HUES64 (cell line): Measurements from ENCODE around the gene TNIK.
A peak's percentile ranks its signal among the peaks of the same experiment; 100 is the strongest.
"Not testable (repeated sequence)": the region's sequence is repeated elsewhere in the genome, so short reads cannot be mapped to it uniquely, and the experiment has no call there.

Experiments used
- H3K27ac ChIP-seq: 2 replicates; pipeline ENCODE4 v1.7.0; 2013; ENCODE audit warnings: low read depth, low read length, inconsistent platforms
- H3K27me3 ChIP-seq: 2 replicates; pipeline ENCODE4 v1.6.1; 2013; ENCODE audit warnings: mild to moderate bottlenecking, low read length; ENCODE audit not compliant: insufficient read depth
- H3K36me3 ChIP-seq: 2 replicates; pipeline ENCODE4 v1.6.1; 2013; ENCODE audit warnings: mild to moderate bottlenecking, low read length; ENCODE audit not compliant: insufficient read depth
- H3K4me1 ChIP-seq: 2 replicates; pipeline ENCODE4 v1.6.1; 2013; ENCODE audit warnings: mild to moderate bottlenecking, low read length, moderate library complexity; ENCODE audit not compliant: insufficient read depth
- H3K4me3 ChIP-seq: 2 replicates; pipeline ENCODE4 v1.5.1; 2013; ENCODE audit warnings: mild to moderate bottlenecking, low read length, moderate library complexity
- H3K9ac ChIP-seq: 2 replicates; pipeline ENCODE4 v1.6.1; 2013; ENCODE audit warnings: mild to moderate bottlenecking, low read depth, low read length
- H3K9me3 ChIP-seq: 2 replicates; pipeline ENCODE4 v1.6.1; 2013; ENCODE audit warnings: low read depth, low read length; ENCODE audit not compliant: insufficient read depth
- WGBS: fragments of 150-250, 120-280 bp; methylation state at CpG from one replicate; pipeline ENCODE4 v1.1.7; 2013; ENCODE audit warnings: missing lambda C conversion rate; 5-methylcytosine and 5-hydroxymethylcytosine counted together

Gene TNIK

DNA sequence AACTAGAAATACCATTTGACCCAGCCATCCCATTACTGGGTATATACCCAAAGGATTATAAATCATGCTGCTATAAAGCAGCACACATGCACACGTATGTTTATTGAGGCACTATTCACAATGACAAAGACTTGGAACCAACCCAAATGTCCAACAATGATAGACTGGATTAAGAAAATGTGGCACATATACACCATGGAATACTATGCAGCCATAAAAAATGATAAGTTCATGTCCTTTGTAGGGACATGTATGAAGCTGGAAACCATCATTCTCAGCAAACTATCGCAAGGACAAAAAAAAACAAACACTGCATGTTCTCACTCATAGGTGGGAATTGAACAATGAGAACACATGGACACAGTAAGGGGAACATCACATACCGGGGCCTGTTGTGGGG, 340.8 kb downstream of the TNIK start:
- 97% methylated on average over 3 of the region's 3 CpGs for WGBS
- peaks cover 13% of the 10 kb centered on the region for H3K4me1 ChIP-seq
- not testable (repeated sequence) for H3K36me3 ChIP-seq, H3K4me3 ChIP-seq, H3K27ac ChIP-seq, H3K9ac ChIP-seq, H3K27me3 ChIP-seq, H3K9me3 ChIP-seq

DNA sequence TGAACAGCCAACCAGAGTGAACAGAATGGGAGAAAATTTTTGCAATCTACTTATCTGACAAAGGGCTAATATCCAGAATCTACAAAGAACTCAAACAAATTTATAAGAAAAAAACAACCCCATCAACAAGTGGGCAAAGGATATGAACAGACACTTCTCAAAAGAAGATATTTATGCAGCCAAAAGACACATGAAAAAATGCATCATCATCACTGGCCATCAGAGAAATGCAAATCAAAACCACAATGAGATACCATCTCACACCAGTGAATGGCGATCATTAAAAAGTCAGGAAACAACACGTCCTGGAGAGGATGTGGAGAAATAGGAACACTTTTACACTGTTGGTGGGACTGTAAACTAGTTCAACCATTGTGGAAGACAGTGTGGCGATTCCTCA, 341.2 kb downstream of the TNIK start:
- H3K4me1 ChIP-seq = peaks cover 13% of the 10 kb centered on the region
- not testable (repeated sequence) for H3K27ac ChIP-seq, H3K27me3 ChIP-seq, H3K9me3 ChIP-seq, H3K36me3 ChIP-seq, H3K4me3 ChIP-seq, H3K9ac ChIP-seq
- WGBS = 100% methylated on average over 2 of the region's 3 CpGs

- H3K4me1 ChIP-seq = peaks cover 13% of the 10 kb centered on the region
- 54% methylated on average over 2 of the region's 2 CpGs for WGBS
- no peak overlapping the region for H3K9ac ChIP-seq
- peak overlapping the region; percentile 48; the same call in 1 of the 2 replicates for H3K27ac ChIP-seq
- no peak overlapping the region for H3K4me3 ChIP-seq
- H3K9me3 ChIP-seq = no peaks in the 10 kb centered on the region
- H3K36me3 ChIP-seq = peaks cover 6% of the 10 kb centered on the region; the same call in 1 of the 2 replicates
- no peaks in the 10 kb centered on the region for H3K27me3 ChIP-seq
Measured at GRCh38 chr3:171116824-171117395, 343.3 kb downstream of the TNIK start.

- no peaks in the 10 kb centered on the region for H3K9me3 ChIP-seq
- H3K27me3 ChIP-seq = no peaks in the 10 kb centered on the region
- H3K4me1 ChIP-seq = peaks cover 13% of the 10 kb centered on the region
- H3K9ac ChIP-seq = no peak overlapping the region
- H3K4me3 ChIP-seq = no peak overlapping the region
- peaks cover 6% of the 10 kb centered on the region; the same call in 1 of the 2 replicates for H3K36me3 ChIP-seq
- H3K27ac ChIP-seq = no peak overlapping the region
Measured at GRCh38 chr3:171116365-171116764, 343.8 kb downstream of the TNIK start.

- no peaks in the 10 kb centered on the region for H3K9me3 ChIP-seq
- WGBS = 89% methylated on average over 2 of the region's 2 CpGs
- no peak overlapping the region for H3K4me3 ChIP-seq
Measured at GRCh38 chr3:171115667-171116066, 344.5 kb downstream of the TNIK start.

GRCh38 chr3:171113716-171114115, 346.5 kb downstream of the TNIK start:
- peaks cover 13% of the 10 kb centered on the region for H3K4me1 ChIP-seq
- H3K36me3 ChIP-seq = peaks cover 7% of the 10 kb centered on the region; the same call in 1 of the 2 replicates
- no peaks in the 10 kb centered on the region for H3K9me3 ChIP-seq
- no peak overlapping the region for H3K4me3 ChIP-seq
- 77% methylated on average over 3 of the region's 3 CpGs for WGBS
- no peaks in the 10 kb centered on the region for H3K27me3 ChIP-seq
- no peak overlapping the region for H3K27ac ChIP-seq
- H3K9ac ChIP-seq = no peak overlapping the region

More at GRCh38 chr3:171115667-171116066, 344.5 kb downstream of the TNIK start:
- Histone ChIP-seq H3K4me1 (peaks cover 13% of the 10 kb centered on the region), H3K36me3 (peaks cover 5% of the 10 kb centered on the region; the same call in 1 of the 2 replicates), H3K9ac (no peak overlapping the region), H3K27ac (no peak overlapping the region), H3K27me3 (no peaks in the 10 kb centered on the region)

GRCh38 chr3:171110715-171111114, 349.5 kb downstream of the TNIK start:
- Histone ChIP-seq H3K27ac (no peak overlapping the region), H3K4me1 (no peaks in the 10 kb centered on the region), H3K9me3 (no peaks in the 10 kb centered on the region), H3K9ac (no peak overlapping the region), H3K27me3 (no peaks in the 10 kb centered on the region), H3K36me3 (peaks cover 7% of the 10 kb centered on the region; the same call in 1 of the 2 replicates), H3K4me3 (no peak overlapping the region)
- 96% methylated on average over 4 of the region's 4 CpGs for WGBS

- Histone ChIP-seq H3K27me3 (no peaks in the 10 kb centered on the region), H3K9me3 (no peaks in the 10 kb centered on the region), H3K27ac (no peak overlapping the region), H3K4me1 (no peaks in the 10 kb centered on the region), H3K36me3 (peaks cover 7% of the 10 kb centered on the region; the same call in 1 of the 2 replicates), H3K9ac (no peak overlapping the region), H3K4me3 (no peak overlapping the region)
- 70% methylated on average over 4 of the region's 4 CpGs for WGBS
Measured at GRCh38 chr3:171108066-171108465, 352.1 kb downstream of the TNIK start.

DNA sequence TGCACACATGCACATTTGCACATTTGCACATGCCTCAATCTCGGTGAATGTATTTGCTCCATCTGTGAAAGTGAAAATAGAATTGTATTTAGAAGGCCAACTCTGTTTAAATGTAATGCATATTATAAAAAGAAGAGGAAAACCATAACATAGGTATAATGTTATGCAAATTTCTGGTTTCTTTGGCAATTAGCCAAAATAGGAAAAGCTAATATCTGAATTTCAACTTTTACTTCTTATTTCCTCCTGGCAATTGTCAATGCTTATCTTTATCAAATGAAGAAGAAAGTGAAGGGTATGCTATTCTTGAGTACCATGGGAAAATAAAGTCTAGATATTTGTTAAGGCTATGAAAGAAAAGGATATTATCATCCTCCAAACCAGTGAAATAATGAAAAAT, 357.0 kb downstream of the TNIK start:
- no peaks in the 10 kb centered on the region for H3K9me3 ChIP-seq

DNA sequence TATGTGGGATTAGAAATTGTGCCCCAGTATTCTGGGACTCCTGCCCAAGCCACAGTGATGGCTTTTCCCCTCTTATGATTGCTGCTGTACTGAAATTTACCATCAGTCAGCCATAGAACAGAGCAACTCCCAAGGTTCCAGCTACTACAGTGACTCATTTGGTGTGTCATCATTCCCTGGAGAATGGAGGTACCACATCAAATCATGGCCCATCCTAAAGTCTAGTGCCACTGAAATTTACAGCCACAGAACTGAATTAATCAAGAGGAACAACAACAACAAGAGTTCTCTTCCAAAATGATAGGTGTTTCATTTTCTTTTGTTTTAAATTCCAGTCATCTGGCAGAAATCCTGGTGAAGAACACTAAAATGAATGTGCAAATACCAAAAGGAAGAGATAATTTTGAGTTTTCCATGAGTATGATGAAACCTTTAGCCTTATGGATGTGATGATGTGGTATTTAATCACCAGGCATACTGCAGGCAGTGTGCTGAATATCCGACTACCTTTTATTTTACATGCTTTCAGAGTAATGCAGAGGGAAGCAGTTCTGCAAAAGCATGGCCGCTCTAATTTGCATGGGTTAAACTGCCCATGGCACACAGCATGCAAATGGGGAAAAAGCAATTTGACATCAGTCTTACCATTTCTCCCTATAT, 358.1 kb downstream of the TNIK start:
- Histone ChIP-seq H3K4me3 (no peak overlapping the region), H3K27me3 (no peaks in the 10 kb centered on the region), H3K27ac (no peak overlapping the region), H3K36me3 (0 out of 2 replicates have a peak, but pooled peaks cover 3% of the 10 kb centered on the region), H3K9ac (no peak overlapping the region), H3K9me3 (no peaks in the 10 kb centered on the region), H3K4me1 (no peaks in the 10 kb centered on the region)
- WGBS = 96% methylated on average over 2 of the region's 2 CpGs

More for the DNA sequence above, 357.0 kb downstream of the TNIK start:
- Histone ChIP-seq H3K9ac (no peak overlapping the region), H3K36me3 (0 out of 2 replicates have a peak, but pooled peaks cover 3% of the 10 kb centered on the region), H3K27me3 (no peaks in the 10 kb centered on the region), H3K4me3 (no peak overlapping the region), H3K27ac (no peak overlapping the region), H3K4me1 (no peaks in the 10 kb centered on the region)
- 100% methylated on average over 1 of the region's 1 CpG for WGBS

- 0 out of 2 replicates have a peak, but pooled peaks cover 3% of the 10 kb centered on the region for H3K36me3 ChIP-seq
- WGBS = 100% methylated on average over 1 of the region's 1 CpG
Measured at GRCh38 chr3:171099911-171100310, 360.3 kb downstream of the TNIK start.

More at GRCh38 chr3:171099911-171100310, 360.3 kb downstream of the TNIK start:
- H3K4me1 ChIP-seq = no peaks in the 10 kb centered on the region
- no peak overlapping the region for H3K4me3 ChIP-seq
- H3K27ac ChIP-seq = no peak overlapping the region
- H3K27me3 ChIP-seq = no peaks in the 10 kb centered on the region
- no peaks in the 10 kb centered on the region for H3K9me3 ChIP-seq
- H3K9ac ChIP-seq = no peak overlapping the region
